PC-3 (cell line): ENCODE results near the gene URB1. TPM values are rescaled to one million over a fixed set of nuclear protein-coding genes. Genes with fewer than 3 reads are reported as not detected.
"Not testable (repeated sequence)": the region's sequence is repeated elsewhere in the genome, so short reads cannot be mapped to it uniquely, and the experiment has no call there.

Experiments
- ATAC-seq: fragments of 200-7000 bp; cut with Tn5 transposase; 2 replicates; pipeline ENCODE4 v1.9.1; 2020; ENCODE audit warnings: mild to moderate bottlenecking, moderate library complexity
- BruUV-seq: library from RNA; stranded (reverse); fragments of 400-500 nt; replicated peaks from 2 replicates; lab custom pipeline; 2021; lab: Mats Ljungman, UMichigan
- CTCF ChIA-PET: fragments of 300-600 bp; sonication (Branson Sonifier 250); formaldehyde crosslinking; loops from one replicate; lab custom pipeline; 2022; ENCODE audit warnings: antibody characterized with exemption; lab: Charles Lee
- POLR2A ChIA-PET: fragments of 300-600 bp; sonication (Branson Sonifier 250); formaldehyde crosslinking; loops from one replicate; lab custom pipeline; 2022; ENCODE audit warnings: antibody characterized with exemption; ENCODE audit not compliant: unreplicated experiment; lab: Charles Lee
- DNase-seq: peaks from one replicate; pipeline ENCODE4 v3.0.0-alpha.2; 2015
- H2AFZ ChIP-seq: fragments of 300-600 bp; sonication (generic); 2 replicates; pipeline ENCODE4 v1.6.0; 2016; ENCODE audit warnings: antibody characterized with exemption, low read length
- H3F3A ChIP-seq: fragments of 300-600 bp; sonication (generic); one replicate; pipeline ENCODE4 v1.6.0; 2017; ENCODE audit warnings: antibody characterized with exemption, low read length, control low read depth, mild to moderate bottlenecking; ENCODE audit not compliant: unreplicated experiment
- H3K27ac ChIP-seq: fragments of 300-600 bp; sonication (generic); 2 replicates; pipeline ENCODE4 v1.5.1; 2016; ENCODE audit warnings: mild to moderate bottlenecking, low read length
- H3K27me3 ChIP-seq: fragments of 300-600 bp; sonication (generic); 2 replicates; pipeline ENCODE4 v1.6.1; 2016; ENCODE audit warnings: low read length, mixed read lengths
- H3K36me3 ChIP-seq: fragments of 300-600 bp; sonication (generic); 2 replicates; pipeline ENCODE4 v1.6.1; 2016; ENCODE audit warnings: low read depth, mixed run types, low read length, mixed read lengths
- H3K4me1 ChIP-seq: fragments of 300-600 bp; sonication (generic); 2 replicates; pipeline ENCODE4 v1.5.1; 2016; ENCODE audit warnings: low read length; ENCODE audit not compliant: insufficient read depth
- H3K4me2 ChIP-seq: fragments of 300-600 bp; sonication (generic); 2 replicates; pipeline ENCODE4 v1.6.0; 2016; ENCODE audit warnings: low read length
- H3K4me3 ChIP-seq: fragments of 300-600 bp; sonication (generic); 2 replicates; pipeline ENCODE4 v1.5.1; 2016; ENCODE audit warnings: mild to moderate bottlenecking, low read length, mixed read lengths
- H3K79me2 ChIP-seq: fragments of 300-600 bp; sonication (generic); 2 replicates; pipeline ENCODE4 v1.6.1; 2017; ENCODE audit warnings: low read length, mixed read lengths
- H3K9ac ChIP-seq: fragments of 300-600 bp; sonication (generic); 2 replicates; pipeline ENCODE4 v1.6.0; 2016; ENCODE audit warnings: mild to moderate bottlenecking, low read length
- H3K9me2 ChIP-seq: fragments of 300-600 bp; sonication (generic); replicated peaks from 2 replicates; pipeline ENCODE4 v1.6.1; 2016; ENCODE audit warnings: mixed run types, low read length, mixed read lengths
- H3K9me3 ChIP-seq: fragments of 300-600 bp; sonication (generic); 2 replicates; pipeline ENCODE4 v1.6.1; 2016; ENCODE audit warnings: low read length, mixed read lengths
- H4K20me1 ChIP-seq: fragments of 300-600 bp; sonication (generic); 2 replicates; pipeline ENCODE4 v1.6.1; 2016; ENCODE audit warnings: low read length, mixed read lengths
- EZH2 ChIP-seq: fragments of 300-600 bp; sonication (generic); IDR thresholded peaks from one replicate; pipeline ENCODE4 v1.6.1; 2017; ENCODE audit warnings: antibody characterized with exemption, mild to moderate bottlenecking, low read length; ENCODE audit not compliant: unreplicated experiment
- EZH2phosphoT487 ChIP-seq: fragments of 300-600 bp; sonication (generic); IDR thresholded peaks from 2 replicates; pipeline ENCODE4 v1.6.1; 2018; ENCODE audit warnings: mild to moderate bottlenecking, antibody characterized with exemption, low read length, borderline replicate concordance
- intact Hi-C: fragments of 100-400 bp; cut with micrococcal nuclease; formaldehyde crosslinking; loops from 2 replicates; pipeline ENCODE4 v1.9.0; 2023
- total RNA-seq: library from RNA; depleted of rRNA; stranded (reverse); fragments of >200 nt; gene quantifications from 2 replicates; pipeline ENCODE4 v1.2.3, GENCODE V29; 2014
- TF ChIP-seq, protein P1 (sequence below): fragments of 300-600 bp; sonication (generic); conservative IDR thresholded peaks from 2 replicates; pipeline ENCODE4 v1.5.1; 2017; ENCODE audit warnings: antibody characterized with exemption, low read depth, mild to moderate bottlenecking, low read length

URB1 gene
- total RNA-seq, 1 experiment from 2014 or later, result 27.8 TPM

DNA sequence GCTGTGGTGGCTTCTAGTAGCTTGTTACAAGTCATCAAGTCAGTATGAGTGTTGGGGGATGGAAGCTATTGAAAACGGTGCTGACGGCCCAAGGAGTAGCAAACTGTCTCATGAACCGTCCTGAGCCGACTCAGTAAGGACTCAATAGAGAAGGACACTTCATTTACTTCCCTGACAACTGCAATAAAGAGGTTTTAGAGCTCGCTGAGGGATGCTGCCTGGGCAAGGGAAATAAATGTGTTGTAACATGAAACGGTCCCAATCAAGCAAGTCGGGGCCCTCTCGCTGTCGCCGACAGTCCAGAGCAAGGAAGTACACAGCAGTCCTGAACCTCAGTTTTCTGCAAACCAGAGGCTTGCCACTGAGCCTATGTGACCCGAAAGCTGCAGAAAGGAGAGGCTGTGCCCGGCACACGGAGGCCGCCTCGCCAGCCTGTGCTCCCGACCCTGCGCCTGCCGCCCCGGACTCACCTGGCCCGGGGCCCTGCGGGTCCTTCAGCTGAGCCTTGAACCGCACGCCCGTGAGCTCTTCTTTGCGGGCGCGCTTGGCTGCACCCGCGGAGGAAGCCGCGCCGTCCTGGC, 423 bp downstream of the URB1 start:
- ChIA-PET POLR2A (interaction anchor here (0.6 to 1.0 kb wide), 2 partner anchors 177 to 190 kb away, joined by 4 to 20 read pairs; no protein-coding TSS in a partner anchor), CTCF (interaction anchor here (0.5 to 1.7 kb wide), 4 partner anchors 44 to 1197 kb away, joined by 3 to 9 read pairs (median 5); no protein-coding TSS in a partner anchor)
- peak; percentile 32 for ATAC-seq
- peaks cover 36% of the 10 kb centered on the region for H4K20me1 ChIP-seq
- TSS peak; percentile 44 for BruUV-seq
- H3K36me3 ChIP-seq, result peaks cover 18% of the 10 kb centered on the region; the same call in 1 of the 2 replicates
- no peak for TF ChIP-seq EZH2phosphoT487
- no peak for TF ChIP-seq EZH2
- TF ChIP-seq, protein P1, sequence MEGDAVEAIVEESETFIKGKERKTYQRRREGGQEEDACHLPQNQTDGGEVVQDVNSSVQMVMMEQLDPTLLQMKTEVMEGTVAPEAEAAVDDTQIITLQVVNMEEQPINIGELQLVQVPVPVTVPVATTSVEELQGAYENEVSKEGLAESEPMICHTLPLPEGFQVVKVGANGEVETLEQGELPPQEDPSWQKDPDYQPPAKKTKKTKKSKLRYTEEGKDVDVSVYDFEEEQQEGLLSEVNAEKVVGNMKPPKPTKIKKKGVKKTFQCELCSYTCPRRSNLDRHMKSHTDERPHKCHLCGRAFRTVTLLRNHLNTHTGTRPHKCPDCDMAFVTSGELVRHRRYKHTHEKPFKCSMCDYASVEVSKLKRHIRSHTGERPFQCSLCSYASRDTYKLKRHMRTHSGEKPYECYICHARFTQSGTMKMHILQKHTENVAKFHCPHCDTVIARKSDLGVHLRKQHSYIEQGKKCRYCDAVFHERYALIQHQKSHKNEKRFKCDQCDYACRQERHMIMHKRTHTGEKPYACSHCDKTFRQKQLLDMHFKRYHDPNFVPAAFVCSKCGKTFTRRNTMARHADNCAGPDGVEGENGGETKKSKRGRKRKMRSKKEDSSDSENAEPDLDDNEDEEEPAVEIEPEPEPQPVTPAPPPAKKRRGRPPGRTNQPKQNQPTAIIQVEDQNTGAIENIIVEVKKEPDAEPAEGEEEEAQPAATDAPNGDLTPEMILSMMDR, result no peak
- H3K27me3 ChIP-seq, result no peaks in the 10 kb centered on the region
- H3K9me2 ChIP-seq, result no peaks in the 10 kb centered on the region
- peak overlapping the region; percentile 78 for H3K4me3 ChIP-seq
- peak; percentile 18 for DNase-seq
- H3F3A ChIP-seq, result no peaks in the 10 kb centered on the region
- peaks cover 50% of the 10 kb centered on the region for H3K79me2 ChIP-seq
- intact Hi-C loops, result no loop called here
- peaks cover 17% of the 10 kb centered on the region for H3K4me1 ChIP-seq
- peak overlapping the region; percentile 50 for H3K27ac ChIP-seq
- H3K9ac ChIP-seq, result peak overlapping the region; percentile 98
- H3K9me3 ChIP-seq, result no peaks in the 10 kb centered on the region
- peak overlapping the region; percentile 51; the same call in 1 of the 2 replicates for H2AFZ ChIP-seq
- H3K4me2 ChIP-seq, result peak overlapping the region; percentile 98

DNA sequence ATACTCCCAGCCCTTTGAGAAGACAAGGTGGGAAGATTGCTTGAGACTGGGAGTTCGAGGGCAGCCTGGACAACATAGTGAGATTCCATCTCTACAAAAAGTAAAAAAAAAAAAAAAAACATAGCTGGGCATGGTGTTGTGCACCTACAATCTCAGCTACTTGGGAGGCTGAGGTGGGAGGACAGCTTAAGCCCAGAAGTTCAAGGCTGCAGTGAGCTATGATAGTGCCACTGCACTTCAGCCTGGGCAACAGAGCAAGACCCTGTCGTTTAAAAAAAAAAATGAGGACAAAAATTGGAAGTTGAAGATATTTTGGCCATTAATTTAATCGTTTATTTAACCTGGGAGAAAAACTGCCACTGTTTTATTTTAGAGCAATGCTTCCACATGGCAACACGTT, 1.1 kb downstream of the URB1 start:
- no peak for DNase-seq
- no peaks in the 10 kb centered on the region for H3K9me2 ChIP-seq
- H3K9me3 ChIP-seq, result no peaks in the 10 kb centered on the region
- peaks cover 17% of the 10 kb centered on the region for H3K4me1 ChIP-seq
- peak overlapping the region; percentile 98 for H3K9ac ChIP-seq
- H3F3A ChIP-seq, result no peaks in the 10 kb centered on the region
- H3K36me3 ChIP-seq, result peaks cover 18% of the 10 kb centered on the region; the same call in 1 of the 2 replicates
- H2AFZ ChIP-seq, result no peak overlapping the region
- H3K4me2 ChIP-seq, result peak overlapping the region; percentile 98
- H4K20me1 ChIP-seq, result peaks cover 43% of the 10 kb centered on the region
- no peak for ATAC-seq
- H3K27ac ChIP-seq, result no peak overlapping the region
- H3K27me3 ChIP-seq, result no peaks in the 10 kb centered on the region
- BruUV-seq, result no TSS peak
- CTCF ChIA-PET, result interaction anchor here (0.6 to 1.7 kb wide), 3 partner anchors 209 to 1196 kb away, joined by 3 to 9 read pairs (median 6); no protein-coding TSS in a partner anchor
- intact Hi-C loops, result no loop called here
- TF ChIP-seq, protein P1, result no peak
- peaks cover 56% of the 10 kb centered on the region for H3K79me2 ChIP-seq
- POLR2A ChIA-PET, result interaction anchor here (1.0 kb wide), 1 partner anchor 178 kb away, joined by 4 read pairs; no protein-coding TSS in a partner anchor
- peak overlapping the region; percentile 78 for H3K4me3 ChIP-seq

DNA sequence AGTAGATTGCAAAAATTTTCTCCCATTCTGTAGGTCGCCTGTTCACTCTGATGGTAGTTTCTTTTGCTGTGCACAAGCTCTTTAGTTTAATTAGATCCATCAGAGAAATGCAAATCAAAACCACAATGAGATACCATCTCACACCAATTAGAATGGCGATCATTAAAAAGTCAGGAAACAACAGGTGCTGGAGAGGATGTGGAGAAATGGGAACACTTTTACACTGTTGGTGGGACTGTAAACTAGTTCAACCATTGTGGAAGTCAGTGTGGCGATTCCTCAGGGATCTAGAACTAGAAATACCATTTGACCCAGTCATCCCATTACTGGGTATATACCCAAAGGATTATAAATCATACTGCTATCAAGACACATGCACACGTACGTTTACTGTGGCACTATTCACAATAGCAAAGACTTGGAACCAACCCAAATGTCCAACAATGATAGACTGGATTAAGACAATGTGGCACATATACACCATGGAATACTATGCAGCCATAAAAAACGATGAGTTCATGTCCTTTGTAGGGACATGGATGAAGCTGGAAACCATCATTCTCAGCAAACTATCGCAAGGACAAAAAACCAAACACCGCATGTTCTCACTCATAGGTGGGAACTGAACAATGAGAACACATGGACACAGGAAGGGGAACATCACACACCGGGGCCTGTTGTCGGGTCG, 2.1 kb downstream of the URB1 start:
- H3K27me3 ChIP-seq, H3K27ac ChIP-seq, H3K9ac ChIP-seq, ATAC-seq, H2AFZ ChIP-seq, H3K9me2 ChIP-seq, BruUV-seq, H3K9me3 ChIP-seq, CTCF ChIA-PET, POLR2A ChIA-PET, H3F3A ChIP-seq, DNase-seq, intact Hi-C loops: not testable (repeated sequence)
- H3K79me2 ChIP-seq, result peaks cover 67% of the 10 kb centered on the region
- H3K4me2 ChIP-seq, result peak overlapping the region; percentile 98; the same call in 1 of the 2 replicates
- H3K36me3 ChIP-seq, result peaks cover 18% of the 10 kb centered on the region; the same call in 1 of the 2 replicates
- peak overlapping the region; percentile 78 for H3K4me3 ChIP-seq
- H4K20me1 ChIP-seq, result peaks cover 52% of the 10 kb centered on the region
- H3K4me1 ChIP-seq, result peaks cover 17% of the 10 kb centered on the region
